ENCODE results near the gene LRRC8D.

- TF ChIP-seq CTCF (IDR thresholded peaks at IDR 0.05), result no peak
- no peak for TF ChIP-seq POLR2A (IDR thresholded peaks at IDR 0.05)
Observed at GRCh38 chr1:89794406-89794805, 26.4 kb upstream of the LRRC8D start.

All from heart left ventricle (tissue), 13 donors.